Esophagus muscularis mucosa (tissue), 4 donors: ENCODE data around the gene ELFN1.

ENCODE experiments used
- EP300 ChIP-seq: sonication (generic); formaldehyde crosslinking; IDR thresholded peaks from one replicate; pipeline ENCODE4 v1.6.1; 2017; ENCODE audit warnings: antibody characterized with exemption
- POLR2A ChIP-seq: fragments of 450-650 bp; IDR thresholded peaks from one replicate; pipeline ENCODE4 v1.6.1; 2017; ENCODE audit warnings: antibody characterized with exemption, moderate library complexity, mild to moderate bottlenecking, low read depth
- TF ChIP-seq, protein P1 (sequence below), 3 experiments: fragments of 200-600 bp in 2 of 3; fragments of 450-650 bp in 1 of 3; sonication (generic) in 2 of 3; IDR thresholded peaks; one replicate each; pipeline ENCODE4 v1.5.1; 2017 to 2019; ENCODE audit warnings: antibody characterized with exemption in 3 of 3, mild to moderate bottlenecking in 2 of 3, moderate library complexity in 1 of 3

DNA sequence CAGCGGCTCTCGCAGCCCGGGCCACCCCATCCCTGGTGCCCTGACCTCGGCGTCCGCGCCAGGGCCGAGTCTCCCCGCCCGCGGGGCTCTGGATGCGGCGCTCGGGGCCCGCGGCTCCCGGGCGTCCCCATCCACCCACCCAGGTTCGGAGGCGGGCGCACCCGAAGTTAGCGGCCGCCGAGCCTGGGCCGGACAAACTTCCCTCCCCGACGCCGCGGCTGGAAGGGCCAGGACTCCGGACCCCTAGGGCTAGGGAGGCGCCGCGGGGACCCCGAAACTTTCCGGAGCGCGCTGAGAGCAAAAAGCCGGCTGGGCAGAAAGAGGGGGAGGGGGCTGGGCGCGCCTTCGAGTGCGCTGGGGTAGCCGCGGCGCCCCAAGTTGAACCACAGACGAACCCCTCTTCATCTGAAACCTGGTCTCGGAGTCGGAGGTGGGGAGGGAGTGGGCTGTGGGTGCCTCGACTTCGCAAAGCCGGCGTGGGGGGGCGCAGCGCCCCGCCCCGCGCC, 3.7 kb upstream of the ELFN1 start:
- TF ChIP-seq, protein P1, sequence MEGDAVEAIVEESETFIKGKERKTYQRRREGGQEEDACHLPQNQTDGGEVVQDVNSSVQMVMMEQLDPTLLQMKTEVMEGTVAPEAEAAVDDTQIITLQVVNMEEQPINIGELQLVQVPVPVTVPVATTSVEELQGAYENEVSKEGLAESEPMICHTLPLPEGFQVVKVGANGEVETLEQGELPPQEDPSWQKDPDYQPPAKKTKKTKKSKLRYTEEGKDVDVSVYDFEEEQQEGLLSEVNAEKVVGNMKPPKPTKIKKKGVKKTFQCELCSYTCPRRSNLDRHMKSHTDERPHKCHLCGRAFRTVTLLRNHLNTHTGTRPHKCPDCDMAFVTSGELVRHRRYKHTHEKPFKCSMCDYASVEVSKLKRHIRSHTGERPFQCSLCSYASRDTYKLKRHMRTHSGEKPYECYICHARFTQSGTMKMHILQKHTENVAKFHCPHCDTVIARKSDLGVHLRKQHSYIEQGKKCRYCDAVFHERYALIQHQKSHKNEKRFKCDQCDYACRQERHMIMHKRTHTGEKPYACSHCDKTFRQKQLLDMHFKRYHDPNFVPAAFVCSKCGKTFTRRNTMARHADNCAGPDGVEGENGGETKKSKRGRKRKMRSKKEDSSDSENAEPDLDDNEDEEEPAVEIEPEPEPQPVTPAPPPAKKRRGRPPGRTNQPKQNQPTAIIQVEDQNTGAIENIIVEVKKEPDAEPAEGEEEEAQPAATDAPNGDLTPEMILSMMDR (IDR thresholded peaks at IDR 0.05) = no peak
- TF ChIP-seq POLR2A (no peak), EP300 (no peak)
